Astrocyte (in vitro differentiated cells and primary cell): ENCODE measurements around the gene RAMP2.

Experiments
- EZH2 ChIP-seq: IDR thresholded peaks from 2 replicates; pipeline ENCODE4 v1.6.1; 2012; ENCODE audit warnings: mild to moderate bottlenecking, low read length, inconsistent platforms; ENCODE audit not compliant: insufficient read depth
- TF ChIP-seq, protein P1 (sequence below): IDR thresholded peaks from 2 replicates; pipeline ENCODE4 v1.5.1; 2011; ENCODE audit warnings: low read depth, mild to moderate bottlenecking, inconsistent platforms, low read length, moderate library complexity; ENCODE audit not compliant: insufficient read depth

- TF ChIP-seq, protein P1, sequence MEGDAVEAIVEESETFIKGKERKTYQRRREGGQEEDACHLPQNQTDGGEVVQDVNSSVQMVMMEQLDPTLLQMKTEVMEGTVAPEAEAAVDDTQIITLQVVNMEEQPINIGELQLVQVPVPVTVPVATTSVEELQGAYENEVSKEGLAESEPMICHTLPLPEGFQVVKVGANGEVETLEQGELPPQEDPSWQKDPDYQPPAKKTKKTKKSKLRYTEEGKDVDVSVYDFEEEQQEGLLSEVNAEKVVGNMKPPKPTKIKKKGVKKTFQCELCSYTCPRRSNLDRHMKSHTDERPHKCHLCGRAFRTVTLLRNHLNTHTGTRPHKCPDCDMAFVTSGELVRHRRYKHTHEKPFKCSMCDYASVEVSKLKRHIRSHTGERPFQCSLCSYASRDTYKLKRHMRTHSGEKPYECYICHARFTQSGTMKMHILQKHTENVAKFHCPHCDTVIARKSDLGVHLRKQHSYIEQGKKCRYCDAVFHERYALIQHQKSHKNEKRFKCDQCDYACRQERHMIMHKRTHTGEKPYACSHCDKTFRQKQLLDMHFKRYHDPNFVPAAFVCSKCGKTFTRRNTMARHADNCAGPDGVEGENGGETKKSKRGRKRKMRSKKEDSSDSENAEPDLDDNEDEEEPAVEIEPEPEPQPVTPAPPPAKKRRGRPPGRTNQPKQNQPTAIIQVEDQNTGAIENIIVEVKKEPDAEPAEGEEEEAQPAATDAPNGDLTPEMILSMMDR: no peak
- TF ChIP-seq EZH2: no peak
Measured at GRCh38 chr17:42744806-42745617, 16.0 kb upstream of the RAMP2 start, which contains the start of gene EZH1.
